Ovary (tissue), 3 donors: ENCODE results near the gene C1orf226.

Experiments used
- CTCF ChIP-seq, 3 donors: fragments of 450-650 bp in 2 of 3; fragments of 200-600 bp in 1 of 3; IDR thresholded peaks; one replicate each; pipeline versions ENCODE4 v1.5.1 to v1.8.0; 2016 to 2022; ENCODE audit warnings: antibody characterized with exemption in 3 of 3, mild to moderate bottlenecking in 1 of 3
- EP300 ChIP-seq: sonication (generic); formaldehyde crosslinking; IDR thresholded peaks from one replicate; pipeline ENCODE4 v1.6.1; 2017; ENCODE audit warnings: antibody characterized with exemption
- POLR2A ChIP-seq: fragments of 450-650 bp; IDR thresholded peaks from one replicate; pipeline ENCODE4 v1.6.1; 2017; ENCODE audit warnings: antibody characterized with exemption, mild to moderate bottlenecking, moderate library complexity
- donor health status: DM: no; HTN: no; CAD: no.

GRCh38 chr1:162364498-162364897 is 17.0 kb upstream of the C1orf226 start:
- TF ChIP-seq CTCF (IDR thresholded peaks at IDR 0.05): no peak
- no peak for TF ChIP-seq EP300
- no peak for TF ChIP-seq POLR2A
